Sigmoid colon (tissue), 7 donors: ENCODE results near the gene ATG101. TPM values are rescaled to one million over a fixed set of nuclear protein-coding genes. Genes with fewer than 3 reads are reported as not detected.
A peak's percentile ranks its signal among the peaks of the same experiment; 100 is the strongest.

Experiments used
- DNase-seq: peaks from one replicate; pipeline ENCODE4 v3.0.0-alpha.2; 2019
- H3K27ac ChIP-seq, 4 donors: fragments of 200-600 bp; sonication (generic); one replicate each; pipeline ENCODE4 v1.5.1; 2016 to 2019; ENCODE audit warnings: mild to moderate bottlenecking in 1 of 4
- H3K27me3 ChIP-seq, 3 donors: fragments of 200-600 bp; sonication (generic); one replicate each; pipeline ENCODE4 v1.5.1; 2019; ENCODE audit warnings: mild to moderate bottlenecking in 1 of 3
- H3K36me3 ChIP-seq, 4 donors: fragments of 200-600 bp; sonication (generic); one replicate each; pipeline ENCODE4 v1.5.1; 2016 to 2019
- H3K4me1 ChIP-seq, 4 donors: fragments of 200-600 bp; sonication (generic); one replicate each; pipeline ENCODE4 v1.5.1; 2017 to 2019
- H3K4me3 ChIP-seq, 4 donors: fragments of 200-600 bp; sonication (generic); one replicate each; pipeline ENCODE4 v1.5.1; 2017 to 2019; ENCODE audit warnings: mild to moderate bottlenecking in 2 of 4, moderate library complexity in 1 of 4
- H3K9me3 ChIP-seq, 4 donors: fragments of 200-600 bp in 3 of 4; sonication (generic) in 3 of 4; one replicate each; pipeline versions ENCODE4 v1.5.1 to v1.6.1; 2013 to 2019
- CTCF ChIP-seq, 4 experiments: fragments of 450-650 bp in 3 of 4; fragments of 200-600 bp in 1 of 4; IDR thresholded peaks; one replicate each; pipeline ENCODE4 v1.5.1; 2016 to 2019; ENCODE audit warnings: antibody characterized with exemption in 4 of 4, mild to moderate bottlenecking in 3 of 4, moderate library complexity in 2 of 4
- EP300 ChIP-seq, 4 donors: sonication (generic); formaldehyde crosslinking; IDR thresholded peaks; one replicate each; pipeline ENCODE4 v1.6.1; 2017; ENCODE audit warnings: antibody characterized with exemption in 4 of 4
- POLR2A ChIP-seq, 2 donors: fragments of 450-650 bp; IDR thresholded peaks; one replicate each; pipeline ENCODE4 v1.6.1; 2016; ENCODE audit warnings: antibody characterized with exemption in 2 of 2, mild to moderate bottlenecking in 2 of 2, moderate library complexity in 2 of 2
- POLR2AphosphoS5 ChIP-seq, 4 donors: sonication (generic); formaldehyde crosslinking; IDR thresholded peaks; one replicate each; pipeline ENCODE4 v1.6.1; 2017; ENCODE audit warnings: antibody characterized with exemption in 4 of 4
- WGBS, 2 donors: extraction: QIAGEN DNeasy Blood & Tissue Kit; methylation state at CpG; one replicate each; pipeline ENCODE4 v1.1.7; 2013; 5-methylcytosine and 5-hydroxymethylcytosine counted together
- intact Hi-C: fragments of 100-400 bp; cut with DNase I; formaldehyde crosslinking; loops from one replicate; pipeline ENCODE4 v1.15.1; 2023
- polyA plus RNA-seq, 3 donors: library from polyadenylated mRNA; stranded (reverse); fragments of 200-250 nt; gene quantifications; one replicate each; pipeline ENCODE4 v1.2.3, GENCODE V29; 2013
- total RNA-seq, 4 donors: library from RNA; depleted of rRNA; stranded (reverse); fragments of >200 nt; gene quantifications; one replicate each; pipeline ENCODE4 v1.1.0, GENCODE V29; 2016
- donor health status: healthy with polysubstance abuse.
- donor health status: Bipolar disorder and iron deficiency.
- donor health status: healthy.

ATG101 gene
- total and polyA plus RNA-seq, 7 donors: 30.2 to 64.5 (median 48.7) TPM

- intact Hi-C loops: no loop called here
- Histone ChIP-seq H3K4me3 (no peak overlapping the region), H3K4me1 (peaks cover 0 to 65% (median 41%) of the 10 kb centered on the region in 4 donors), H3K36me3 (peaks cover 3 to 32% (median 17%) of the 10 kb centered on the region in 4 donors), H3K9me3 (no peaks in the 10 kb centered on the region), H3K27me3 (no peaks in the 10 kb centered on the region), H3K27ac (peak overlapping the region; percentile 9 to 100 (median 84))
- WGBS, 2 donors: 70 to 75% methylated on average over 25 of the region's 25 CpGs
- DNase-seq: peak; percentile 89
- no peak for TF ChIP-seq EP300 (IDR thresholded peaks at IDR 0.05)
- TF ChIP-seq POLR2AphosphoS5 (IDR thresholded peaks at IDR 0.05): peak; percentile 66 to 91 (median 86)
Measured at GRCh38 chr12:52058631-52059361, 11.0 kb upstream of the ATG101 start.

- Histone ChIP-seq H3K4me3 (no peak overlapping the region), H3K4me1 (peaks cover 0 to 63% (median 32%) of the 10 kb centered on the region in 4 donors), H3K36me3 (peaks cover 3 to 27% (median 11%) of the 10 kb centered on the region in 4 donors), H3K27me3 (no peaks in the 10 kb centered on the region), H3K27ac (peak overlapping the region; percentile 7 to 100 (median 70)), H3K9me3 (no peaks in the 10 kb centered on the region)
- intact Hi-C loops: no loop called here
- TF ChIP-seq POLR2A (IDR thresholded peaks at IDR 0.05): peak in 1 of 2 donors; percentile 15
- no peak for TF ChIP-seq EP300 (IDR thresholded peaks at IDR 0.05)
- peak; percentile 72 to 88 (median 74) for TF ChIP-seq POLR2AphosphoS5 (IDR thresholded peaks at IDR 0.05)
- DNase-seq: peak; percentile 91
- WGBS, 2 donors: 79 to 80% methylated on average over 12 of the region's 12 CpGs
Measured at GRCh38 chr12:52059582-52060497, 9.9 kb upstream of the ATG101 start.

- peak; percentile 85 for DNase-seq
- Histone ChIP-seq H3K4me3 (no peak overlapping the region), H3K9me3 (no peaks in the 10 kb centered on the region), H3K27me3 (no peaks in the 10 kb centered on the region), H3K27ac (peak overlapping the region; percentile 7 to 100 (median 70)), H3K36me3 (peaks cover 0 to 19% (median 9%) of the 10 kb centered on the region in 4 donors), H3K4me1 (peaks cover 0 to 56% (median 24%) of the 10 kb centered on the region in 4 donors)
- TF ChIP-seq POLR2AphosphoS5 (IDR thresholded peaks at IDR 0.05): peak in 1 of 4 donors; percentile 43
- TF ChIP-seq EP300 (IDR thresholded peaks at IDR 0.05): no peak
- no peak for TF ChIP-seq POLR2A (IDR thresholded peaks at IDR 0.05)
- no peak for TF ChIP-seq CTCF (IDR thresholded peaks at IDR 0.05)
- intact Hi-C loops: no loop called here
- 87 to 88% methylated on average over 14 of the region's 14 CpGs for WGBS, 2 donors
Measured at GRCh38 chr12:52060498-52061177, 9.1 kb upstream of the ATG101 start.

- Histone ChIP-seq H3K4me3 (no peak overlapping the region), H3K27ac (peak overlapping the region; percentile 66 to 100 (median 70)), H3K36me3 (peaks cover 0 to 19% (median 7%) of the 10 kb centered on the region in 4 donors), H3K4me1 (peaks cover 0 to 52% (median 16%) of the 10 kb centered on the region in 4 donors), H3K27me3 (no peaks in the 10 kb centered on the region), H3K9me3 (no peaks in the 10 kb centered on the region)
- intact Hi-C loops: no loop called here
- peak; percentile 82 for DNase-seq
- peak in 1 of 4 donors; percentile 10 for TF ChIP-seq POLR2AphosphoS5 (IDR thresholded peaks at IDR 0.05)
- no peak for TF ChIP-seq EP300 (IDR thresholded peaks at IDR 0.05)
- WGBS, 2 donors: 28 to 63% methylated on average over 12 of the region's 12 CpGs
Measured at GRCh38 chr12:52061470-52062166, 8.2 kb upstream of the ATG101 start.

- H3K27me3 ChIP-seq: no peaks in the 10 kb centered on the region
- peak; percentile 76 for DNase-seq
- intact Hi-C loops: no loop called here
- WGBS, 2 donors: 77 to 82% methylated on average over 6 of the region's 6 CpGs
- H3K4me1 ChIP-seq: peaks cover 0 to 45% (median 10%) of the 10 kb centered on the region in 4 donors
- peak overlapping the region; percentile 66 to 100 (median 70) for H3K27ac ChIP-seq
- H3K4me3 ChIP-seq: no peak overlapping the region
- H3K9me3 ChIP-seq: no peaks in the 10 kb centered on the region
- peaks cover 0 to 17% (median 5%) of the 10 kb centered on the region in 4 donors for H3K36me3 ChIP-seq
- no peak for TF ChIP-seq POLR2AphosphoS5 (IDR thresholded peaks at IDR 0.05)
- TF ChIP-seq CTCF (IDR thresholded peaks at IDR 0.05): no peak
- no peak for TF ChIP-seq POLR2A (IDR thresholded peaks at IDR 0.05)
- no peak for TF ChIP-seq EP300 (IDR thresholded peaks at IDR 0.05)
Measured at GRCh38 chr12:52062167-52063081, 7.4 kb upstream of the ATG101 start.
